GM19397 (cell line): Measurements from ENCODE around the gene FES.
"Not testable (repeated sequence)": the region's sequence is repeated elsewhere in the genome, so short reads cannot be mapped to it uniquely, and the experiment has no call there.

Source experiments
- ATAC-seq: cut with Tn5 transposase; IDR thresholded peaks from one replicate; pipeline ENCODE4 v1.9.1; 2021; ENCODE audit warnings: mild to moderate bottlenecking, moderate library complexity; ENCODE audit not compliant: unreplicated experiment

The FES gene

GRCh38 chr15:90928106-90928505 lies 43.8 kb downstream of the FES start:
- not testable (repeated sequence) for ATAC-seq

GRCh38 chr15:90929246-90930019 lies 45.1 kb downstream of the FES start:
- no peak for ATAC-seq

- ATAC-seq, result no peak
Measured at GRCh38 chr15:90930861-90931574, 46.7 kb downstream of the FES start.

GRCh38 chr15:90931575-90931827 lies 47.2 kb downstream of the FES start:
- ATAC-seq, result no peak

GRCh38 chr15:90931828-90932659 lies 47.7 kb downstream of the FES start, which contains the start of gene HDDC3:
Gene HDDC3, minus strand, starts transcription at chr15:90932549. Its CDS starts 9 bp downstream, at chr15:90932540.
- peak; percentile 40 for ATAC-seq

GRCh38 chr15:90932660-90932991 lies 48.3 kb downstream of the FES start:
- ATAC-seq, result no peak

- ATAC-seq, result no peak
Measured at GRCh38 chr15:90933301-90933700, 49.0 kb downstream of the FES start.

- ATAC-seq, result no peak
Measured at GRCh38 chr15:90934256-90934948, 50.1 kb downstream of the FES start.

- ATAC-seq, result peak; percentile 61
Measured at GRCh38 chr15:90934949-90935751, 50.8 kb downstream of the FES start, which contains the start of gene UNC45A. Gene UNC45A, plus strand, starts transcription at chr15:90935285. Its CDS starts 40 bp downstream, at chr15:90935325.

- no peak for ATAC-seq
Measured at GRCh38 chr15:90936823-90937222, 52.5 kb downstream of the FES start.

- no peak for ATAC-seq
Measured at GRCh38 chr15:90938261-90938660, 54.0 kb downstream of the FES start.

GRCh38 chr15:90939756-90940155 lies 55.5 kb downstream of the FES start:
- no peak for ATAC-seq

- ATAC-seq, result no peak
Measured at GRCh38 chr15:90941038-90941437, 56.7 kb downstream of the FES start.

- ATAC-seq, result no peak
Measured at GRCh38 chr15:90942354-90943120, 58.2 kb downstream of the FES start.

GRCh38 chr15:90945091-90945490 lies 60.8 kb downstream of the FES start:
- no peak for ATAC-seq
